ENCODE results near the gene NECTIN4.
A peak's percentile ranks its signal among the peaks of the same experiment; 100 is the strongest.

NECTIN4 gene

GRCh38 chr1:161089251-161089924 is at the start of gene NECTIN4:
NECTIN4 (minus strand) TSS chr1:161089558; CDS start chr1:161089296, 262 bp downstream.
- H3K4me1 ChIP-seq (ENCODE audit: control insufficient read depth in 1 of 2, insufficient read depth in 2 of 2, low read length in 2 of 2): peaks cover 27 to 28% of the 10 kb centered on the region in 2 donors
- H3K4me3 ChIP-seq (ENCODE audit: low read depth in 1 of 2, low read length in 2 of 2): peak within 1 kb of the TSS; percentile 55 to 62
- no peaks in the 10 kb centered on the region for H3K36me3 ChIP-seq (ENCODE audit: control insufficient read depth in 1 of 2, insufficient read depth in 2 of 2, low read length in 2 of 2)
- H3K9ac ChIP-seq (ENCODE audit: low read depth in 1 of 2, low read length in 2 of 2): peak within 1 kb of the TSS; percentile 32 to 58
- no peak within 1 kb of the TSS for H3K27ac ChIP-seq (ENCODE audit: low read depth, low read length)
- H3K27me3 ChIP-seq (ENCODE audit: control insufficient read depth in 1 of 2, insufficient read depth in 2 of 2, low read length in 2 of 2): no peaks in the 10 kb centered on the region
- no peaks in the 10 kb centered on the region for H3K9me3 ChIP-seq (ENCODE audit: control insufficient read depth in 1 of 2, low read length in 2 of 2)

- no peaks in the 10 kb centered on the region for H3K36me3 ChIP-seq (ENCODE audit: control insufficient read depth in 1 of 2, insufficient read depth in 2 of 2, low read length in 2 of 2)
- no peak overlapping the region for H3K9ac ChIP-seq (ENCODE audit: low read depth in 1 of 2, low read length in 2 of 2)
- no peak overlapping the region for H3K27ac ChIP-seq (ENCODE audit: low read depth, low read length)
- H3K9me3 ChIP-seq (ENCODE audit: control insufficient read depth in 1 of 2, low read length in 2 of 2): no peaks in the 10 kb centered on the region
- H3K4me1 ChIP-seq (ENCODE audit: control insufficient read depth in 1 of 2, insufficient read depth in 2 of 2, low read length in 2 of 2): peaks cover 6 to 11% of the 10 kb centered on the region in 2 donors
- no peaks in the 10 kb centered on the region for H3K27me3 ChIP-seq (ENCODE audit: control insufficient read depth in 1 of 2, insufficient read depth in 2 of 2, low read length in 2 of 2)
- no peak overlapping the region for H3K4me3 ChIP-seq (ENCODE audit: low read depth in 1 of 2, low read length in 2 of 2)
Observed at GRCh38 chr1:161138431-161138830, 49.1 kb upstream of the NECTIN4 start.

GRCh38 chr1:161137881-161138280 is 48.5 kb upstream of the NECTIN4 start:
- H3K27ac ChIP-seq (ENCODE audit: low read depth, low read length): no peak overlapping the region
- H3K9ac ChIP-seq (ENCODE audit: low read depth in 1 of 2, low read length in 2 of 2): no peak overlapping the region
- no peaks in the 10 kb centered on the region for H3K9me3 ChIP-seq (ENCODE audit: control insufficient read depth in 1 of 2, low read length in 2 of 2)

GRCh38 chr1:161133220-161133740 is 43.9 kb upstream of the NECTIN4 start:
- H3K4me1 ChIP-seq (ENCODE audit: control insufficient read depth in 1 of 2, insufficient read depth in 2 of 2, low read length in 2 of 2): peaks cover 16 to 26% of the 10 kb centered on the region in 2 donors
- H3K9ac ChIP-seq (ENCODE audit: low read depth in 1 of 2, low read length in 2 of 2): peak overlapping the region; percentile 88 to 97
- H3K9me3 ChIP-seq (ENCODE audit: control insufficient read depth in 1 of 2, low read length in 2 of 2): no peaks in the 10 kb centered on the region
- peak overlapping the region; percentile 73 to 96 for H3K4me3 ChIP-seq (ENCODE audit: low read depth in 1 of 2, low read length in 2 of 2)
- peaks cover 7 to 15% of the 10 kb centered on the region in 2 donors for H3K36me3 ChIP-seq (ENCODE audit: control insufficient read depth in 1 of 2, insufficient read depth in 2 of 2, low read length in 2 of 2)
- peak overlapping the region; percentile 90 for H3K27ac ChIP-seq (ENCODE audit: low read depth, low read length)
- H3K27me3 ChIP-seq (ENCODE audit: control insufficient read depth in 1 of 2, insufficient read depth in 2 of 2, low read length in 2 of 2): no peaks in the 10 kb centered on the region

More at GRCh38 chr1:161137881-161138280, 48.5 kb upstream of the NECTIN4 start:
- Histone ChIP-seq H3K36me3 (ENCODE audit: control insufficient read depth in 1 of 2, insufficient read depth in 2 of 2, low read length in 2 of 2) (no peaks in the 10 kb centered on the region), H3K4me3 (ENCODE audit: low read depth in 1 of 2, low read length in 2 of 2) (no peak overlapping the region), H3K4me1 (ENCODE audit: control insufficient read depth in 1 of 2, insufficient read depth in 2 of 2, low read length in 2 of 2) (peaks cover 7 to 12% of the 10 kb centered on the region in 2 donors), H3K27me3 (ENCODE audit: control insufficient read depth in 1 of 2, insufficient read depth in 2 of 2, low read length in 2 of 2) (no peaks in the 10 kb centered on the region)

- H3K27me3 ChIP-seq (ENCODE audit: control insufficient read depth in 1 of 2, insufficient read depth in 2 of 2, low read length in 2 of 2): no peaks in the 10 kb centered on the region
- peak within 1 kb of the TSS; percentile 88 to 97 for H3K9ac ChIP-seq (ENCODE audit: low read depth in 1 of 2, low read length in 2 of 2)
- peak within 1 kb of the TSS; percentile 73 to 96 for H3K4me3 ChIP-seq (ENCODE audit: low read depth in 1 of 2, low read length in 2 of 2)
- H3K9me3 ChIP-seq (ENCODE audit: control insufficient read depth in 1 of 2, low read length in 2 of 2): no peaks in the 10 kb centered on the region
- peaks cover 21 to 25% of the 10 kb centered on the region in 2 donors for H3K4me1 ChIP-seq (ENCODE audit: control insufficient read depth in 1 of 2, insufficient read depth in 2 of 2, low read length in 2 of 2)
- H3K36me3 ChIP-seq (ENCODE audit: control insufficient read depth in 1 of 2, insufficient read depth in 2 of 2, low read length in 2 of 2): peaks cover 7 to 21% of the 10 kb centered on the region in 2 donors
- H3K27ac ChIP-seq (ENCODE audit: low read depth, low read length): peak within 1 kb of the TSS; percentile 90
Observed at GRCh38 chr1:161132410-161133219, 43.3 kb upstream of the NECTIN4 start, which contains the start of gene DEDD. DEDD (minus strand) TSS chr1:161132667; CDS start chr1:161124462, 8,205 bp downstream.

GRCh38 chr1:161131523-161132409 is 42.4 kb upstream of the NECTIN4 start:
- peak overlapping the region; percentile 73 to 88 for H3K9ac ChIP-seq (ENCODE audit: low read depth in 1 of 2, low read length in 2 of 2)
- peaks cover 25% of the 10 kb centered on the region in 2 donors for H3K4me1 ChIP-seq (ENCODE audit: control insufficient read depth in 1 of 2, insufficient read depth in 2 of 2, low read length in 2 of 2)
- peak overlapping the region; percentile 90 for H3K27ac ChIP-seq (ENCODE audit: low read depth, low read length)
- peak overlapping the region; percentile 73 to 96 for H3K4me3 ChIP-seq (ENCODE audit: low read depth in 1 of 2, low read length in 2 of 2)
- H3K36me3 ChIP-seq (ENCODE audit: control insufficient read depth in 1 of 2, insufficient read depth in 2 of 2, low read length in 2 of 2): peaks cover 14 to 27% of the 10 kb centered on the region in 2 donors
- no peaks in the 10 kb centered on the region for H3K9me3 ChIP-seq (ENCODE audit: control insufficient read depth in 1 of 2, low read length in 2 of 2)
- no peaks in the 10 kb centered on the region for H3K27me3 ChIP-seq (ENCODE audit: control insufficient read depth in 1 of 2, insufficient read depth in 2 of 2, low read length in 2 of 2)

GRCh38 chr1:161130266-161130665 is 40.9 kb upstream of the NECTIN4 start:
- no peak overlapping the region for H3K9ac ChIP-seq (ENCODE audit: low read depth in 1 of 2, low read length in 2 of 2)
- no peak overlapping the region for H3K4me3 ChIP-seq (ENCODE audit: low read depth in 1 of 2, low read length in 2 of 2)
- H3K27ac ChIP-seq (ENCODE audit: low read depth, low read length): no peak overlapping the region
- H3K36me3 ChIP-seq (ENCODE audit: control insufficient read depth in 1 of 2, insufficient read depth in 2 of 2, low read length in 2 of 2): peaks cover 20 to 38% of the 10 kb centered on the region in 2 donors
- no peaks in the 10 kb centered on the region for H3K9me3 ChIP-seq (ENCODE audit: control insufficient read depth in 1 of 2, low read length in 2 of 2)
- H3K27me3 ChIP-seq (ENCODE audit: control insufficient read depth in 1 of 2, insufficient read depth in 2 of 2, low read length in 2 of 2): no peaks in the 10 kb centered on the region
- peaks cover 25% of the 10 kb centered on the region in 2 donors for H3K4me1 ChIP-seq (ENCODE audit: control insufficient read depth in 1 of 2, insufficient read depth in 2 of 2, low read length in 2 of 2)

- peaks cover 27 to 52% of the 10 kb centered on the region in 2 donors for H3K36me3 ChIP-seq (ENCODE audit: control insufficient read depth in 1 of 2, insufficient read depth in 2 of 2, low read length in 2 of 2)
- no peak overlapping the region for H3K27ac ChIP-seq (ENCODE audit: low read depth, low read length)
- no peaks in the 10 kb centered on the region for H3K27me3 ChIP-seq (ENCODE audit: control insufficient read depth in 1 of 2, insufficient read depth in 2 of 2, low read length in 2 of 2)
- no peaks in the 10 kb centered on the region for H3K9me3 ChIP-seq (ENCODE audit: control insufficient read depth in 1 of 2, low read length in 2 of 2)
- peaks cover 23% of the 10 kb centered on the region in 2 donors for H3K4me1 ChIP-seq (ENCODE audit: control insufficient read depth in 1 of 2, insufficient read depth in 2 of 2, low read length in 2 of 2)
- H3K4me3 ChIP-seq (ENCODE audit: low read depth in 1 of 2, low read length in 2 of 2): no peak overlapping the region
- H3K9ac ChIP-seq (ENCODE audit: low read depth in 1 of 2, low read length in 2 of 2): no peak overlapping the region
Observed at GRCh38 chr1:161128591-161129420, 39.4 kb upstream of the NECTIN4 start.

GRCh38 chr1:161127649-161128048 is 38.3 kb upstream of the NECTIN4 start:
- peaks cover 34 to 63% of the 10 kb centered on the region in 2 donors for H3K36me3 ChIP-seq (ENCODE audit: control insufficient read depth in 1 of 2, insufficient read depth in 2 of 2, low read length in 2 of 2)

More at GRCh38 chr1:161127649-161128048, 38.3 kb upstream of the NECTIN4 start:
- no peak overlapping the region for H3K4me3 ChIP-seq (ENCODE audit: low read depth in 1 of 2, low read length in 2 of 2)
- no peak overlapping the region for H3K27ac ChIP-seq (ENCODE audit: low read depth, low read length)
- no peaks in the 10 kb centered on the region for H3K27me3 ChIP-seq (ENCODE audit: control insufficient read depth in 1 of 2, insufficient read depth in 2 of 2, low read length in 2 of 2)
- no peaks in the 10 kb centered on the region for H3K9me3 ChIP-seq (ENCODE audit: control insufficient read depth in 1 of 2, low read length in 2 of 2)
- peak overlapping the region in 1 of 2 donors; percentile 25 for H3K9ac ChIP-seq (ENCODE audit: low read depth in 1 of 2, low read length in 2 of 2)
- peaks cover 18 to 19% of the 10 kb centered on the region in 2 donors for H3K4me1 ChIP-seq (ENCODE audit: control insufficient read depth in 1 of 2, insufficient read depth in 2 of 2, low read length in 2 of 2)
